Brain microvascular endothelial cell (primary cell): ENCODE results near the gene YOD1.

Experiments
- DNase-seq: peaks from one replicate; pipeline ENCODE4 v3.0.0-alpha.2; 2020
- H3K27ac ChIP-seq: fragments of 250-450 bp; sonication (Bioruptor Pico); 2 replicates; pipeline ENCODE4 v1.5.1; 2020; ENCODE audit warnings: mild to moderate bottlenecking, moderate library complexity
- H3K27me3 ChIP-seq: fragments of 250-450 bp; sonication (Bioruptor Pico); replicated peaks from 2 replicates; pipeline ENCODE4 v1.5.1; 2020; ENCODE audit warnings: mild to moderate bottlenecking
- H3K36me3 ChIP-seq: fragments of 250-450 bp; sonication (Bioruptor Pico); replicated peaks from 2 replicates; pipeline ENCODE4 v1.5.1; 2020; ENCODE audit warnings: mild to moderate bottlenecking
- H3K4me3 ChIP-seq: 2 replicates; pipeline ENCODE4 v1.5.1; 2011; ENCODE audit warnings: low read depth, mild to moderate bottlenecking, control low read depth, low read length, moderate library complexity
- CTCF ChIP-seq: IDR thresholded peaks from 2 replicates; pipeline ENCODE4 v1.5.1; 2011; ENCODE audit warnings: low read depth, mild to moderate bottlenecking, moderate library complexity, low read length, control low read depth, inconsistent platforms; ENCODE audit errors: missing control alignments
- in situ Hi-C: cut with HindIII; loops from 2 replicates; pipeline ENCODE4 v1.10.0; 2017; ENCODE audit warnings: low sequenced_read_pairs, low pct_ligation_motif_present

Gene YOD1

GRCh38 chr1:207050480-207051190, 373 bp downstream of the YOD1 start:
- TF ChIP-seq CTCF: no peak
- Histone ChIP-seq H3K27me3 (no peaks in the 10 kb centered on the region), H3K36me3 (peaks cover 20% of the 10 kb centered on the region), H3K27ac (peak overlapping the region; percentile 92), H3K4me3 (peak overlapping the region; percentile 92)
- DNase-seq: peak; percentile 91
- in situ Hi-C loops: no loop called here

GRCh38 chr1:207049974-207050391, 1.0 kb downstream of the YOD1 start:
- peak; percentile 83 for TF ChIP-seq CTCF
- Histone ChIP-seq H3K27ac (peak overlapping the region; percentile 92), H3K4me3 (peak overlapping the region; percentile 92), H3K36me3 (peaks cover 20% of the 10 kb centered on the region), H3K27me3 (no peaks in the 10 kb centered on the region)
- in situ Hi-C loops: no loop called here
- DNase-seq: peak; percentile 55

- no peak for TF ChIP-seq CTCF
- peak overlapping the region; percentile 92 for H3K27ac ChIP-seq
- DNase-seq: no peak
- in situ Hi-C loops: no loop called here
- no peaks in the 10 kb centered on the region for H3K27me3 ChIP-seq
- H3K36me3 ChIP-seq: peaks cover 20% of the 10 kb centered on the region
- no peak overlapping the region for H3K4me3 ChIP-seq
Observed at GRCh38 chr1:207049514-207049913, 1.5 kb downstream of the YOD1 start.

GRCh38 chr1:207049054-207049453, 2.0 kb downstream of the YOD1 start:
- no peaks in the 10 kb centered on the region for H3K27me3 ChIP-seq
- TF ChIP-seq CTCF: no peak
- no peak overlapping the region for H3K27ac ChIP-seq
- peaks cover 20% of the 10 kb centered on the region for H3K36me3 ChIP-seq
- no peak overlapping the region for H3K4me3 ChIP-seq
- DNase-seq: no peak
- in situ Hi-C loops: no loop called here

- Histone ChIP-seq H3K27ac (no peak overlapping the region), H3K4me3 (no peak overlapping the region), H3K27me3 (no peaks in the 10 kb centered on the region), H3K36me3 (peaks cover 20% of the 10 kb centered on the region)
- in situ Hi-C loops: no loop called here
- TF ChIP-seq CTCF: no peak
- DNase-seq: no peak
Observed at GRCh38 chr1:207048041-207048440, 3.0 kb downstream of the YOD1 start.

- DNase-seq: no peak
- TF ChIP-seq CTCF: no peak
- in situ Hi-C loops: no loop called here
- peaks cover 20% of the 10 kb centered on the region for H3K36me3 ChIP-seq
- H3K4me3 ChIP-seq: no peak overlapping the region
- H3K27me3 ChIP-seq: no peaks in the 10 kb centered on the region
- no peak overlapping the region for H3K27ac ChIP-seq
Observed at GRCh38 chr1:207047505-207047904, 3.5 kb downstream of the YOD1 start.
